Measurements from ENCODE around the gene DOP1B.

DNA sequence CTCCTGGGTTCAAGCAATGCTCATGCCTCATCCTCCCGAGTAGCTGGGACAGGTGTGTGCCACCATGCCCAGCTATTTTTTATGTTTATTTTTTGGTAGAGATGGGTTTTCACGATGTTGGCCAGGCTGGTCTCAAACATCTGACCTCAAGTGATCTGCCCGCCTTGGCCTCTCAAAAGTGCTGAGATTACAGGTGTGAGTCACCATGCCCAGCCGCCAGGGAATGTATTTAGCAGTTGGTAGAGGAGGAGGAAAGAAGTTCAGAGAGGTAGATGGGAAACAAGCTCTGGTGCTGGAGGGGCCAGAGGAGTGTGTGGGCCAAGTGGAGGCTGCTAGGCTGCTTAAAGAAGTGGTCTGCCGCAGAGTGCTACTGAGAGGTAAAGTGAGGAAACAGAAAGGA is 6.0 kb downstream of the DOP1B start:
- no peak for TF ChIP-seq EZH2phosphoT487 (IDR thresholded peaks at IDR 0.05; ENCODE audit: borderline replicate concordance)
- TF ChIP-seq, protein P1, sequence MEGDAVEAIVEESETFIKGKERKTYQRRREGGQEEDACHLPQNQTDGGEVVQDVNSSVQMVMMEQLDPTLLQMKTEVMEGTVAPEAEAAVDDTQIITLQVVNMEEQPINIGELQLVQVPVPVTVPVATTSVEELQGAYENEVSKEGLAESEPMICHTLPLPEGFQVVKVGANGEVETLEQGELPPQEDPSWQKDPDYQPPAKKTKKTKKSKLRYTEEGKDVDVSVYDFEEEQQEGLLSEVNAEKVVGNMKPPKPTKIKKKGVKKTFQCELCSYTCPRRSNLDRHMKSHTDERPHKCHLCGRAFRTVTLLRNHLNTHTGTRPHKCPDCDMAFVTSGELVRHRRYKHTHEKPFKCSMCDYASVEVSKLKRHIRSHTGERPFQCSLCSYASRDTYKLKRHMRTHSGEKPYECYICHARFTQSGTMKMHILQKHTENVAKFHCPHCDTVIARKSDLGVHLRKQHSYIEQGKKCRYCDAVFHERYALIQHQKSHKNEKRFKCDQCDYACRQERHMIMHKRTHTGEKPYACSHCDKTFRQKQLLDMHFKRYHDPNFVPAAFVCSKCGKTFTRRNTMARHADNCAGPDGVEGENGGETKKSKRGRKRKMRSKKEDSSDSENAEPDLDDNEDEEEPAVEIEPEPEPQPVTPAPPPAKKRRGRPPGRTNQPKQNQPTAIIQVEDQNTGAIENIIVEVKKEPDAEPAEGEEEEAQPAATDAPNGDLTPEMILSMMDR (conservative IDR thresholded peaks at IDR 0.05; ENCODE audit: low read length), result no peak

Data from Loucy (cell line).